Stimulated activated CD8-positive, alpha-beta memory T cell treated with anti-CD3 and anti-CD28 coated beads, Interleukin-4, amount 100 ng/mL, for 4 hours (primary cell): ENCODE data around the gene CADPS.

ENCODE experiments used
- DNase-seq, 2 donors: peaks; one replicate each; pipeline ENCODE4 v3.0.0-alpha.2; 2020; ENCODE audit warnings: low read depth in 2 of 2, low spot score in 1 of 2

CADPS gene

GRCh38 chr3:62874711-62875557 is at the start of gene CADPS:
Gene CADPS, minus strand, starts transcription at chr3:62875416. Its CDS starts 387 bp downstream, at chr3:62875029.
- DNase-seq: no peak

GRCh38 chr3:62923066-62923465 is 47.9 kb upstream of the CADPS start:
- no peak for DNase-seq

GRCh38 chr3:62922326-62922725 is 47.1 kb upstream of the CADPS start:
- DNase-seq: no peak

GRCh38 chr3:62920466-62920784 is 45.2 kb upstream of the CADPS start:
- no peak for DNase-seq

GRCh38 chr3:62919784-62920465 is 44.7 kb upstream of the CADPS start:
- DNase-seq: no peak

- no peak for DNase-seq
Observed at GRCh38 chr3:62918777-62919176, 43.6 kb upstream of the CADPS start.

GRCh38 chr3:62918131-62918530 is 42.9 kb upstream of the CADPS start:
- DNase-seq: no peak

- DNase-seq: no peak
Observed at GRCh38 chr3:62911526-62911925, 36.3 kb upstream of the CADPS start.

- no peak for DNase-seq
Observed at GRCh38 chr3:62905331-62905730, 30.1 kb upstream of the CADPS start.

- no peak for DNase-seq
Observed at GRCh38 chr3:62898530-62899496, 23.6 kb upstream of the CADPS start.

- no peak for DNase-seq
Observed at GRCh38 chr3:62895901-62896300, 20.7 kb upstream of the CADPS start.

GRCh38 chr3:62892951-62893350 is 17.7 kb upstream of the CADPS start:
- DNase-seq: no peak

- no peak for DNase-seq
Observed at GRCh38 chr3:62892045-62892444, 16.8 kb upstream of the CADPS start.

- DNase-seq: no peak
Observed at GRCh38 chr3:62888778-62889177, 13.6 kb upstream of the CADPS start.

GRCh38 chr3:62888180-62888579 is 13.0 kb upstream of the CADPS start:
- no peak for DNase-seq

- DNase-seq: no peak
Observed at GRCh38 chr3:62885136-62885535, 9.9 kb upstream of the CADPS start.

GRCh38 chr3:62884096-62884870 is 9.1 kb upstream of the CADPS start:
- DNase-seq: no peak

- no peak for DNase-seq
Observed at GRCh38 chr3:62882676-62883200, 7.5 kb upstream of the CADPS start.

- DNase-seq: no peak
Observed at GRCh38 chr3:62876064-62876463, 848 bp upstream of the CADPS start.

GRCh38 chr3:62875558-62876002 is 364 bp upstream of the CADPS start:
- DNase-seq: no peak
